OCI-M2 (cell line): ENCODE data around the gene DPP4.
"Not testable (repeated sequence)": the region's sequence is repeated elsewhere in the genome, so short reads cannot be mapped to it uniquely, and the experiment has no call there.

ENCODE experiments used
- DNase-seq: peaks from one replicate; lab custom pipeline; 2025; ENCODE audit not compliant: unreplicated experiment; lab: John Stamatoyannopoulos, UW

Gene DPP4

GRCh38 chr2:162058973-162059668 is 14.9 kb downstream of the DPP4 start:
- DNase-seq, result no peak

- no peak for DNase-seq
Measured at GRCh38 chr2:162057426-162057825, 16.6 kb downstream of the DPP4 start.

GRCh38 chr2:162056796-162057399 is 17.1 kb downstream of the DPP4 start:
- no peak for DNase-seq

GRCh38 chr2:162053808-162054155 is 20.2 kb downstream of the DPP4 start:
- DNase-seq, result no peak

- DNase-seq, result no peak
Measured at GRCh38 chr2:162053066-162053807, 20.8 kb downstream of the DPP4 start.

- no peak for DNase-seq
Measured at GRCh38 chr2:162050513-162050961, 23.5 kb downstream of the DPP4 start.

GRCh38 chr2:162049089-162049488 is 24.9 kb downstream of the DPP4 start:
- not testable (repeated sequence) for DNase-seq

- no peak for DNase-seq
Measured at GRCh38 chr2:162044586-162044985, 29.4 kb downstream of the DPP4 start.

- no peak for DNase-seq
Measured at GRCh38 chr2:162043132-162043531, 30.9 kb downstream of the DPP4 start.

- no peak for DNase-seq
Measured at GRCh38 chr2:162041485-162041884, 32.5 kb downstream of the DPP4 start.

GRCh38 chr2:162038725-162039124 is 35.3 kb downstream of the DPP4 start:
- no peak for DNase-seq

GRCh38 chr2:162037886-162038285 is 36.1 kb downstream of the DPP4 start:
- no peak for DNase-seq

GRCh38 chr2:162037028-162037795 is 36.8 kb downstream of the DPP4 start:
- DNase-seq, result no peak

- no peak for DNase-seq
Measured at GRCh38 chr2:162035981-162036380, 38.0 kb downstream of the DPP4 start.

- DNase-seq, result no peak
Measured at GRCh38 chr2:162030363-162031190, 43.4 kb downstream of the DPP4 start.

GRCh38 chr2:162029287-162029901 is 44.6 kb downstream of the DPP4 start:
- DNase-seq, result no peak

- DNase-seq, result no peak
Measured at GRCh38 chr2:162028511-162028910, 45.5 kb downstream of the DPP4 start.

GRCh38 chr2:162025121-162025911 is 48.7 kb downstream of the DPP4 start:
- DNase-seq, result no peak

- no peak for DNase-seq
Measured at GRCh38 chr2:162022290-162022945, 51.6 kb downstream of the DPP4 start.
